Activated CD8-positive, alpha-beta memory T cell treated with anti-CD3 and anti-CD28 coated beads for 24 hours (primary cell): ENCODE data around the gene MYH9.

Experiments used
- DNase-seq: peaks from one replicate; pipeline ENCODE4 v3.0.0-alpha.2; 2020

The MYH9 gene

GRCh38 chr22:36385491-36386350 is 2.0 kb downstream of the MYH9 start:
- DNase-seq, result peak; percentile 81

GRCh38 chr22:36384766-36385481 is 2.8 kb downstream of the MYH9 start:
- no peak for DNase-seq

- no peak for DNase-seq
These were observed 4.6 kb downstream of the MYH9 start for GRCh38 chr22:36383110-36383581.

- DNase-seq, result no peak
These were observed 6.1 kb downstream of the MYH9 start for GRCh38 chr22:36381513-36382128.

- DNase-seq, result no peak
These were observed 8.0 kb downstream of the MYH9 start for GRCh38 chr22:36379593-36380361.

- no peak for DNase-seq
These were observed 8.9 kb downstream of the MYH9 start for GRCh38 chr22:36378869-36379217.

- DNase-seq, result no peak
These were observed 9.5 kb downstream of the MYH9 start for GRCh38 chr22:36378080-36378868.

GRCh38 chr22:36377022-36377631 is 10.6 kb downstream of the MYH9 start:
- no peak for DNase-seq

- DNase-seq, result no peak
These were observed 11.5 kb downstream of the MYH9 start for GRCh38 chr22:36376265-36376664.

- no peak for DNase-seq
These were observed 12.4 kb downstream of the MYH9 start for GRCh38 chr22:36375071-36375980.

GRCh38 chr22:36374603-36375024 is 13.2 kb downstream of the MYH9 start:
- DNase-seq, result no peak

- no peak for DNase-seq
These were observed 14.5 kb downstream of the MYH9 start for GRCh38 chr22:36373258-36373579.

- no peak for DNase-seq
These were observed 15.8 kb downstream of the MYH9 start for GRCh38 chr22:36371920-36372319.

GRCh38 chr22:36369922-36370791 is 17.6 kb downstream of the MYH9 start:
- DNase-seq, result no peak

- DNase-seq, result peak; percentile 82
These were observed 18.5 kb downstream of the MYH9 start for GRCh38 chr22:36369004-36369921.

GRCh38 chr22:36368359-36368983 is 19.3 kb downstream of the MYH9 start:
- no peak for DNase-seq

- DNase-seq, result no peak
These were observed 20.3 kb downstream of the MYH9 start for GRCh38 chr22:36367479-36367878.

- no peak for DNase-seq
These were observed 20.7 kb downstream of the MYH9 start for GRCh38 chr22:36367066-36367465.
